HG02571 (cell line): ENCODE measurements around the gene BTBD17.

Source experiments
- ATAC-seq: cut with Tn5 transposase; IDR thresholded peaks from one replicate; pipeline ENCODE4 v1.9.1; 2021; ENCODE audit warnings: mild to moderate bottlenecking, moderate library complexity; ENCODE audit not compliant: unreplicated experiment

BTBD17 gene

DNA sequence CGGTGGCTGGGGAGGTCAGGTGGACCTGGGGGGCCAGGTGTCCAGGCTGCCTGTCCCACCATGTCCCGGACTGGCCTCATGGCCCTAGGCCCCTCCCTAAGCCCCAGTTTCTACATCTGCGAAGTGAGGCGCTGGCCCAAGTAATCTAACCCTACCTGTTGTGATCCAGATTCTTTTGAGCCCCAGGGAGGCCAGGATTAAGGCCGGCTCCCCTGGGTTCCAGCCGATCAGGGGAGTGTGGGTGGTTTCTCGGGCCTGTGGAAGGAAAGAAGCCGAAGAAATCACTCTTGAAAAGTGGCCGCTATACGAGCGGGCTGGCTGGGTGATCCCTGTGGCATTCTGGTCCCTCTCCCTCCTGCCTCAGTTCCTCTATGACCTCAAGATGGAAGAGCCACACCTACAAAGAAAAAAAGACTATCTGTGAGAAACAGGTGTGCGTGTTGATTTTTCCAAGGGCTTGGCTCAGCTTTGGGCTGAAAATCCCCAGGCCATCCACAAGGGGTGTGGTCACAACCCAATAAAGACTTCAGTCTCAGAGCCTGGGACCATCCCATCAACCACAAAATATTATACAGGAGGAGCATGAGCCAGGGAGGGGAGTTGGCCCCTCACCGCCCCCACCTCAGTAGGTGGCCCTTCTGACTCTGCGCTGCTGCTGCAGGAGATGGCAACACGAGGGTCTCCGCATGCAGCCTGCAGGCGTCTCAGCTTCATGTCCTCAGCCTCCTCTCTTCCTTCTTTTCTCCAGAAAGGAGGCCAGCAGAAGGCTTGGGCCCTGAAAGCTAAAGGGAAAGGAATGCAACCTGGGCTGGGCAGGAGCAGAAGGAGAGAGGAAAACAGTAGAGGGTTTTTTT lies 25.9 kb upstream of the BTBD17 start:
- ATAC-seq = no peak

DNA sequence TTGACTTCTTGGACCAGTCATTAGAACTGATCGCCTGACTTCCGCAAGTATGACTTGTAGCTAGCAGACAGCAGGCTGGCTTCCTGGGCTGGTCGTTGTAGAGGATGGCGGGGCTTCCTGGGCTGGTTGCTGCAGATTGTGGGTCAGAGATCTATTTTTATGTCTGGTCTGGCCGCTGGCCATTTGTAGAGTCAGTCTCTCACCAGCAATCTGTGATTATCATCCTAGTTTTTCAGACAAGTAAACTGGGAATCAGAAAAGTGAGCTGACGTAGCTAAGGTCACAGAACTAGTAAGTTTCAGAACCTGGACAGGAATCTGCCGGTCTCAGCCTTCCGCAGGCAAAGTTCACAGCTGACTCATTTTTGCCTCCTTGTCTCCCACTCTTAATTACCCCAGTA lies 24.7 kb upstream of the BTBD17 start:
- no peak for ATAC-seq

DNA sequence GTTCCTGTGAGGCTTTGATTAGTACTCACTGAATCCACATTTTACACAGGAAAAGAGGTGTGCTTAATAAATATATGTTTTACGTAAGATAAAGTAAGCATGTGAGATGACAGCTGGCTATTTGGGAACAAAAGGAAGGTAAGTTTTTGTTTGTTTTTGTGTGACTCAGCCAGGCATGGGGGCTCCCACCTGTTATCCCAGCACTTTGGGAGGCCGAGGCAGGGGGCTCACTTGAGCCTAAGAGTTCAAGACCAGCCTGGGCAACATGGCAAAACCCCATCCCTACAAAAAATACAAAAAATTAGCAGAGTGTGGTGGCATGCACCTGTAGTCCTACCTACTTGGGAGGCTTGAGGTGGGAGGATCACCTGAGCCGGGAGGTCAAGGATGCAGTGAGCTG lies 23.5 kb upstream of the BTBD17 start:
- no peak for ATAC-seq

DNA sequence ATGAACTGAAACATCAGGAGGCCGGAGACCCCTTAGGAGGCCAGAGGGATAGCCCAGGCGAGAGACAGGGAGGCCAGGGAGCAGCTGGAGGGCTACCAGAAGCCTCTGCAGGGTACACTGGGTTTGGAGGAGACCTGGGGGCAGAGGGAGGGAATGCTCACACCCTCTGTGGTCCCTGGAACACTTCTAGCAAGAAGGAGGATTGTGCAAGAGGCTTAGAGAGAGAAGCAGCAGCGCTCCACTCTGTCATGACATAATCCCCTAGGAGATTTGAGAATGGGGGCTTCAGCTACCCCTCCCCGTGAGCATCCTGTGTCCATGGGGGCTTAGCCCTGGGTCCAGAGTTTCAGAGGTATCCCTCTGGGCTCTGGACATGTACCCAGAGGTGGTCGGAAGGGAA lies 21.5 kb upstream of the BTBD17 start:
- no peak for ATAC-seq

DNA sequence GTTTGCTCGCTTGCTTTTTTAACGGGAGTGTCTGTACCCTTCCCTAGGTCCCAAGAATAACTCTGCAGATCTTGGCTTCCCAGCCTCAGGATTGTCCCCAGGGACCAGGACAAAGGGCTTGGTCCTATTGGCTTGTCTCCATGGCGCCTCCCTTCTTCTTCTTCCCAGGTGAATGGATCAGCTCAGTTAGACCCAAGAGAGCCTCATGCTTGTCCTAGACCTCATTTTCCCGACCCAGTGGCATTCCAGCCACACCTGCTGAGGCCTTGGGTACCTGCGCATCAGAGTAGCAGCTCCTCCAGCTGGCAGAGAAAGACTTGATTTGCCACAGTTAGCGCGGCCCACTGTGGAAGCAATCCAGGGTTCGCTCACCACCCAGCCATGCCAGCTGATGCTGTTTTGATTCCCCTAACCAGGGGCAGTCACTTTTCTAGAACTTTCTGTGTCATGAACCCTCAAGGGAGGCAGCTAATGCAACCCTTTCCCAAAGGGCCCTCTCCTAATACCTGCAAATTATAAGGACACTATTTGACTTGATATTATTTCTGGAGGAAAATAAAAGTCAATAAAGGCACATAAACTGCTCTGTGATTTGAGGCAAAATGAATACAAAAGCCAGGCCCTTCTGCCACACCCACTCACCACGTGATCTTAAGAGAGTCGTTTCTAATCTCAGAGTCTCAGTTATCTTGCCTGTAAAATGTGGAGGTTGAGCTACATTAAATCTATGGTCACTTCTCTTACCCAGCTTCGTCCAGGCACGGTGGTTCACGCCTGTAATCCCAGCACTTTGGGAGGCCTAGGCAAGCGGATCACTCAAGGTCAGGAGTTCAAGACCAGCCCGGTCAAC lies 19.5 kb upstream of the BTBD17 start:
- ATAC-seq = no peak

DNA sequence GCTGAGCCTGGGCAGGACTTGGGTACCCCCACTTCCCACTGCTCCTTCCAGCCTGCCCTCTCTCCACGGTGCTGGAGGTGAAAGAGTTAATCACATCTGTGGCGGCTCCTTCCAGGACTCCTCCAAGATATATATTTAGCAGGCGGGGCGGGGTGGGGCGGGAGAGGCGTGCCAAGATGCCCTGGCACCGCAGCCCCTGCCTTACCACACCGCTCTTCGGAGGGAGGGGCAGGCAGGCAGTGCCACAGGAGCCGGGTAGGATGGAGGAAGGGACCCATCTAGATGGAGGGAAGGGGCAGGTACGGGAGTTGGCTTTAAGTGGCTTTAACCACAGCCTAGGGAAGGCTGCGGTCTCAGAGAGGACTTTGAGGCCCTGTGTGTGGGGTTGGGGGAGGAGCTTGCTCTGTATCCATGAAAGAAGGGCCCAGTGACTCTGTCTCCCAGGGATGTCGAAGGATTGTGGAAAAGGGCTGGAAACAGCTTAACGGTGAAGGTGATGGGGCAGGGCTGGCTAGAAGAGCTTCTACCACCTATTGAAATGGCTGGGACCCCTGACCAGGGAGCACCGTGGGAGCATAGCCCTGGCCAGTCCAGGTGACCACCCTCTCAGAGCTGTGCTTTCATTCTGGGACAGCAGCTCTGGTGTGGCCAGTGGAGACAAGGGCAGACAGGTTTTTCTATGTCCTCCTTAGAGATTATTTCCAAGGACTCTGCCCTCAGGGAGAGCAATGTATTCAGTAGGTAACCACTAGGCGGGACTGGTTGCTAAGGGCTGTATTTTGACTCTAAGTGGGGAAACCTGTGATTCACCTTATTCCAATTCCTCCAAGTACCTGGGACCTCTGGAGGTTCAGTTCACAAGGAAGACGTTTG lies 18.7 kb upstream of the BTBD17 start:
- ATAC-seq = no peak

DNA sequence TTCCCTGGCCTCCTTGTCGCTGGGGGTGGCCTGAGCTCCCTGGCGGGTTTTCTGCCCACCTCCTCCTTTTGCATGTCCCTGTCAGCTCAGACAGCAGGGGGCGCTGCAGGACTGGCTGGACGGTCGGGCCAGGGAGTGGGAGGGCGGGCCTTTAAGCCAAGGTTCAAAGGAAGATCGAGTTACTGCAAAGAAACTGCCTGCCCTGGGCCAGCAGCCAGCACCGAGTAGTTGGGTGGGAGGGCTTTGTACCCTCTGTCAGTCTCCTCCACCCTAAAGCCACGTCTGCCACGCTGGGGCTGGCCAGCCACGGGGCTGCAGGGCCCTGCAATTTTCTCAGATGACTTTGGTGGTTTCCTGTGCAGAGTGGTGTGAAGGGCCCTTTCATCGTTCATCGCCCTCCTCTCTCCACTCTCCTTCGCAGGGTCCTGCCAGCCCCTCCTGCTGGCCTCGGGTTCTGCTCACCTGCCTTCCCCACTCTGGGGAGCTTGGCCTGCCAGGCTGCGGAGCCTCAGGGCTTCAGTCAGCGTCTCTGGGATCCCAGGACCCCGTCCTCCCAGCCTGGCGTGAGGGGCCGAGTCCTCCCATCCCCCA lies 17.9 kb upstream of the BTBD17 start:
- no peak for ATAC-seq

DNA sequence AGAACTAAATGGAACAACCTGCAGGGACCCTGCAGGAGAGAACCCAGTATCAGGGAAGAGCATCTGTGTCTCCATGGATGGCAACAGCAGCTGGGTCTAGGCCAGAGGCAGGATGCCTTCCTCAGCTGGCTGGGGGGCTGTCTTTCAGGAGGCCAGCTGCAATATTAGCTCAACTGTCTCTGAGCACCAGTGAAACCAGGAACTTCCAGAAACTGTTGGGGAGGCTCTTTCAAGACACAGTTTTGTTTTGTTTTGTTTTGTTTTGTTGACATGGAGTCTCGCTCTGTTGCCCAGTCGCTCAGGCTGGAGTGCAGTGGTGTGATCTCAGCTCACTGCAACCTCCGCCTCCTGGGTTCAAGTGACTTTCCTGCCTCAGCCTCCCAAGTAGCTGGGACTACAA lies 13.2 kb upstream of the BTBD17 start:
- ATAC-seq = no peak

DNA sequence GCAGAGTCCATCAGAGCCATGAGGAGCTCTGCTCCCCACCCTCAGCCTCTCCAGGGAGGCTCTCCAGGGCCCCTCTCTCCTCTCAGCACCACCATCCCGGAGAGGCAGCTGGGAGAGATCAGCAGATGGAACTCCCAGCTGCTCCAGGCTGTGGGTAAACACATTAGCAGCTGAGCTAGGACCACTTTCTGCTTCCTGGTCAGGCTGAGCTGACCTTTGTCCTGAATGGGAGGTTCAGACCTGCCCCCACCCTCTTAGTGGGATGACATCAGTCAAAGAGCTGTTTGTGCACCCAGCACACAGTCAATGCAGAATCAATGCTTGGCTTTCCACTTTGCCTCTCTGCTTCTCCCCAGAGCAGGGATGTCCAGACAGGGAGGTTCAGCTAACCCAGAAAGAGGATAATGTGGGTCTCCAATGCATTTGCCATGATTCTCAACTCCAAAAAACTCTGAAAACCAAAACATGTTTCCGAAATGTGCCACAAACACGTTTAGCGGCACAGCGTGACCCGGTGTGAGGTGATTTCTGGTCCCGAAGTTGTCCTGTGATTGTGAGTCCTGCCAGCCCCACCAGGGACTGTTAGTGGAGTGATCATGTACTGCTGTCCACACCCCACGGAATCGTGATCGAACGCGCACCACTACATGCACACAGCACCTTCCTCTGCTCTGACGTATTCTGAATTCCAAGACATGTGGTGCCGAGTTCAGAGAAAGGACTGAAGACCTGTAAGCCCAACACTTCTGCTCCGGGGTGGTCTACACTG lies 12.4 kb upstream of the BTBD17 start:
- ATAC-seq = no peak

DNA sequence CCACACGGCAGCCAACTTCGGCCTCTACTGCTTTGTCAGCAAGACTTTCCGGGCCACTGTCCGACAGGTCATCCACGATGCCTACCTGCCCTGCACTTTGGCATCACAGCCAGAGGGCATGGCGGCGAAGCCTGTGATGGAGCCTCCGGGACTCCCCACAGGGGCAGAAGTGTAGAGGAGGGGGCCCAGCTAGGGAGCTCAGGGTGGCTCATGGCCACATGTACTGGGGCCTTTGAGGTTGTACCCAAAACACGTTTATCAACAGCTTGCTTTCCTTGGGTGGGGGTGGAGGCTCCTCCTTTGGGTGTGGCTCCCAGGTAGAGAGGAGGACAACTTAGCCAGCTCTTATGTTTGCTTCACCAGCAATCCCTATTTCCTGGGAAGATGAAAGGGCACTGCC lies 10.8 kb upstream of the BTBD17 start:
- no peak for ATAC-seq

DNA sequence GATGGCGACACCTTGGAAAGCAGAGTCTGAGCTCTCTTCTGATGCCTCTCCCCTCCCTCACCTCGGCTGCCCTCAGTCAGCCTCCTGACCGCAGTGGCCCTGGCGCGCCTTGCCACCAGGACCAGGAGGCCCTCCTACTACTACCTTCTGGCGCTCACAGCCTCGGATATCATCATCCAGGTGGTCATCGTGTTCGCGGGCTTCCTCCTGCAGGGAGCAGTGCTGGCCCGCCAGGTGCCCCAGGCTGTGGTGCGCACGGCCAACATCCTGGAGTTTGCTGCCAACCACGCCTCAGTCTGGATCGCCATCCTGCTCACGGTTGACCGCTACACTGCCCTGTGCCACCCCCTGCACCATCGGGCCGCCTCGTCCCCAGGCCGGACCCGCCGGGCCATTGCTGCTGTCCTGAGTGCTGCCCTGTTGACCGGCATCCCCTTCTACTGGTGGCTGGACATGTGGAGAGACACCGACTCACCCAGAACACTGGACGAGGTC lies 10.0 kb upstream of the BTBD17 start:
- ATAC-seq = no peak

DNA sequence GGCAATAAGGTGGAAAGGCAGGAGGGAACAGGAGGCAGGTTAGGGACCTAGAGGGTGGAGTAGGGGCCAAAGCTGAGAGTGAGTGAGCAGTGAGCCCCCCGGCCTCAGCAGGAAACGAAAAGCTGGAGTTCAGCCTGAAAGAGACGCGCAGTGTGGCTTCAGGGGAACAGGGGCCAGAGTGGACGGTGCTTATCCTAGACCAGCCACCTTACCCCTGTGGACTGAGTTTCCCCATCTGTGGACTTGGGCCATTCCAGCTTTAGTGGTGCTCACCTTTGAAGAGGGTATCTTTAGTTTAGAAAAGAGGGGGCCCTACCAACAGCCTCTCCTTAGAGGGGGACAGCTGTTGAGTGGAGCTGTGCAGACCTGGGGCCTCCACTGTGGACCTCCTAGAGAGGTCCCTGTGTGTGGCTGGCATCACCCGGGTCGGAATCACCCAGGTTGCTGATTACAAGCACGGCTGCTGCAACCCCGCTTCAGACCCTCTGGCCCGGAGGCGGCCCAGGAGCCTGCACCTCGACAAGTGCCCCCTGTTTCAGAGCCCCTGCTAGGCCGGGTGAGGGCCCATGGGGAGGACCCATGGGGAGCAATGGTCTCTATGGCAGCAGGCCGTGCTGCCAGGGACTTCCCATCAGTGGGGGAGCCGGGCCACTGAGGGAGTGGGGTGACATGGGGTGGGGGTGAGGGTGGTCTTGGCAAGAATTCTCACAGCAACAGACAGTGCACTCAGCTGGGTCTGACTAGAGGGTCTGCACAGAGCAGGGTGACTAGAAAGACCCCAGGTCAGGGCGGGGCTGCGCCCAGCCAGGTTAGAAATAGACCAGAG lies 8.2 kb upstream of the BTBD17 start:
- no peak for ATAC-seq

DNA sequence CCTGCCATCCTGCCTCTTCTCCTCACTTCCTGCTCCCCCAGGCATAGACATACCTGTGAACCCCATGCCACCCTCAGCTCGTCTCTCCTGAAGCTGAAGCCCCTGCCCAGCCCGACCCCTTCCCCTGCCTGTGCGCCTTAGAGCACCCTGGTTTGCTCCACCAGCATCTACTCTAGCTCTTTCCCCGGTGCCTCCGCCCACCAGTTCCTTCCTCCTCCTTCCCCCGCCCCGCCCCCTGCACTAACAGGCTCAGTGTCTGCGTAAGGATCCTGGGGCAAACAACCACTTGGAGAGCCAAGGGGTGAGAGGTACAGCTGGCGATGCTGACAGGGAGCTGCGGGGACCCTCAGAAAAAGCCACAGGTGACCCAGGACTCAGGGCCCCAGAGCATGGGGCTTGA lies 7.6 kb upstream of the BTBD17 start:
- ATAC-seq = no peak

DNA sequence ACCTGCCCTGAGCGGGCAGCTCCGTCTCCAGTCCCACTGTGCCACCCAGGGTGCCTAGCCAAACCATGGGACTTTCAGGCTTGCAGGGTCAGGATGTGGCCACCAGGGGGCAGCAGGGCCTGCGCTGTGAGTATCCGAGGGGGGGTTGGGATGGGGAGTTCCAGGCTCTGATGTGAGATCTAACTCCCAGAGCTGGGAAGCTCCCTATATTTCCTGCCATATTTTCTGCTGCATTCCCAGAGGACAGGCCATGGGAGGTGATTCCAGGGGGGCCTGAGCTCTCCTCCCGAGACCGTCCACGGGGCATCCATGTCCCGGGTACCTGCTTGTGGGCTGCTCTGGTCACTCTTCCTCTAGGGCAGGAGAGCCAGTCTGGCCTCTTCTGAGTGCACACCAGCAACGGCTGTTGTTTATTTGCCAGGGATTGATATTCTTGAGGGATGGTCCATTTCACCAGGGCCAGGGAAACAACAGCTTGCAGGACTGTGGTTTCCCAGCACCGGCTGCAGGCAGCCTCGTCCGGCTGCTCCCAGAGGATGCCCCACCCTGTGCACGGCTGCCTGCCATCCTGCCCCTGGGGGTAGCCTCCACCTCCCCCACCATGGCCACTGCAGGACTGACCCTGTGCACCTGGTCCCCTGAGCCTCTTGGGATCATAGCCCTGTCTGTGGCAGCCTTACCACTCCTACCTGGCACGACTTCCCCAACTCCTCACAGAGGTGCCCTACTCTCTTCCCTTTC lies 6.8 kb upstream of the BTBD17 start:
- ATAC-seq = no peak

DNA sequence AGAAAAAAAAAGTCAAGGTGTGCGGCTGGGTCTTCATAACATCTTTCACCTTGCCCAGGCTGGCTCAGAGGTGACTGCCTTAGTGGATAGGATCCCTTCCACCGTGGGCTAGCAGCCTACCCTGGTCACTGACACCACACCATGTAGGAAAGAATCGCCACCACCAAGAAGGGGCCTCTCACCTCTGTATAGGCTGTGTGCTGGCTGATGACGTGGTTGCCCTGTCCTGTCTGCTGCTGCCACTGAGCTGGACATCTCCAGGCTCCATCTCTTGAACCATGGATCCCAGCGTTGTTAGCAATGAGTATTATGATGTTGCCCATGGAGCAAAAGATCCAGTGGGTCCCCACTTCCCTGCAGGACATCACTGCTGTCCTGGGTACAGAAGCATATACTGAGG lies 5.5 kb upstream of the BTBD17 start, which contains the start of gene GPR142:
Gene GPR142 (plus strand): TSS at position 301 of the 400 bp plus-strand sequence. CDS start 2,035 bp downstream, outside the sequence.
- ATAC-seq = no peak

DNA sequence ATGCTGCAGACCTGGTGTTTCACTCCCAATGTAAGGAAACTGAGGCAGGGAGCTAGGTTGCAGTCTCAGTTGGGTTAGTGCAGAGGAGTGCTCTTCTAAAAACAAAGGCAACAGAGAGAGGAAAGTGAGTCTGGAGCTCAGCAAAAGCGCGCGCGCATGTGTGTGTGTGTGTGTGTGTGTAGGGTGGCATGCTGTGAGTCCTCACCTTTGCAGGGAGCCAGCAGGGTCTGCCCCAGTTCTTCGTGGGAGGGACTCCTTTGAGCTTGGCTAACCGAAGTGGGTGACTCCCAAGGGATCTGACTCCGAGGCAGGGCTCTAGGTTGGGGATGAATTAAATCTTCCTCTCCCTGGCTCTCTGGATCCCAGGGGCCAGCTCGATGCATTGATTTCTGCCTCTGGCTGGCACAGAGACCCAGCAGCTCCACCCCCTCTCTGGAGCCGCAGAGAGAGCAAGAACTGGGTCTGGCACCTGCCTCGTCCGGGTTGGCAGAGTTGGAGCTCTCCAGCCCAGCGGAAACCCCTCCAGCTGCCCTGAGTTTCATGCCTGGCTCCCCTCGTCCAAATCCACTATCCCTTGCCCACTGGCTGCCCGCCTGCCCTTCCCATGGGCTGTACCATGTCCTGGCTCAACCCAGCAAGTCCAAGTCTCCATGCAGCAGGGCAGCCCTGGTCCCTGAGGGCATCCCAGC lies 1.3 kb upstream of the BTBD17 start:
- ATAC-seq = no peak

DNA sequence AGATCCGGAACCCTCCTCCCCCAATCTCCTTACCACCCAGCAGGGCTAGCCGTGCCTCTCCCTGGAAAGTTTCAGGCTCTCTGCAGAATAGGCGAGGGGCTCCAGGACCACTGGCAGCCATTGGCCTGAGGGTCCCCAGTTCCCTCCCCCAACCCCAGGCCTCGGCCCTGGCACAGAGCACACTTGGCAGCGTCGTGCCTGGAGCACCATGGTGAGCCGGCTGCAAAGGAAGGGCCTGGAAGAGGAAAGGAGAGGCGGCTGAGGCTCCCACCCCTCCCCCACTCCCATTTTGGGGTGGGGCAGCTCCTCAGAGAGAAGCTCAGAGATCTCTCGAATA lies 369 bp upstream of the BTBD17 start:
- ATAC-seq = no peak

DNA sequence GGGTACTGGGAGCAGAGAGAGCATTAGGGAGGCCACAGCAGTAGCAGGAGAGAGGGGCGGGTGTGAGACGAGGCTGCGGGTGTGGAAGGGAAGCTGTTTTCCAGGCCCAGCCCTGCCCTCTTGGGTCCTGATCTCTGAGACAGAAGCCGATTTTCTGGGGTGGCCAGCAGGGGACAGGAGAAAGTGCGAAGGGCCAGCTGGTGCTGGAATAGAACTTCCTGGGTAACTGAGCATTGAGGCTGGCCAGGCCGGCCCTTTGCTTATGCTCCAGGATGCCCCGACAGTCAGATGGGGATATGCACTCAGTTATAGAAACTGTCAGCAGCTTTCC lies 804 bp downstream of the BTBD17 start:
- ATAC-seq = no peak
